Kidney (tissue), 14 donors: Measurements from ENCODE around the gene HOXC5. TPM values are rescaled to one million over a fixed set of nuclear protein-coding genes. Genes with fewer than 3 reads are reported as not detected.

Experiments used
- DNase-seq, 5 donors: peaks; one replicate each; pipeline ENCODE4 v3.0.0-alpha.2; 2013 to 2020
- FAIRE-seq: peaks from 2 replicates; lab custom pipeline; 2012; peaks lifted over from hg19 to GRCh38; lab: Jason Lieb, UNC
- H3K27ac ChIP-seq, 2 donors: one replicate each; pipeline ENCODE4 v1.7.0; 2013; ENCODE audit warnings: low read depth in 2 of 2, low read length in 2 of 2, inconsistent platforms in 1 of 2
- H3K27me3 ChIP-seq: one replicate; pipeline ENCODE4 v1.7.1; 2013; ENCODE audit warnings: low read length, inconsistent platforms; ENCODE audit not compliant: control insufficient read depth, insufficient read depth
- H3K36me3 ChIP-seq, 3 donors: one replicate each; pipeline versions ENCODE4 v1.7.0 to v1.7.1; 2013; ENCODE audit warnings: low read length in 3 of 3, control low read depth in 1 of 3, inconsistent platforms in 1 of 3; ENCODE audit not compliant: insufficient read depth in 3 of 3, control insufficient read depth in 2 of 3
- H3K4me1 ChIP-seq, 3 donors: one replicate each; pipeline versions ENCODE4 v1.7.0 to v1.7.1; 2013; ENCODE audit warnings: low read length in 3 of 3, inconsistent platforms in 1 of 3, low read depth in 1 of 3; ENCODE audit not compliant: control insufficient read depth in 2 of 3, insufficient read depth in 2 of 3
- H3K4me3 ChIP-seq, 3 donors: one replicate each; pipeline versions ENCODE4 v1.7.0 to v1.8.1; 2013; ENCODE audit warnings: low read length in 3 of 3, control low read depth in 1 of 3, inconsistent platforms in 1 of 3
- H3K9ac ChIP-seq, 3 donors: one replicate each; pipeline versions ENCODE4 v1.7.0 to v1.7.1; 2013; ENCODE audit warnings: low read length in 3 of 3, control low read depth in 1 of 3, inconsistent platforms in 1 of 3
- H3K9me3 ChIP-seq, 3 donors: one replicate each; pipeline versions ENCODE4 v1.7.0 to v1.7.1; 2013; ENCODE audit warnings: low read length in 3 of 3, control low read depth in 1 of 3, inconsistent platforms in 1 of 3; ENCODE audit not compliant: control insufficient read depth in 2 of 3, insufficient read depth in 1 of 3
- CTCF ChIP-seq: IDR thresholded peaks from 3 replicates; pipeline ENCODE4 v1.5.1; 2012; ENCODE audit warnings: mild to moderate bottlenecking, moderate library complexity, borderline replicate concordance; ENCODE audit not compliant: insufficient read depth; ENCODE audit errors: extremely low read depth
- intact Hi-C: fragments of 100-400 bp; cut with DNase I; formaldehyde crosslinking; loops from one replicate; pipeline ENCODE4 v1.11.1; 2022
- polyA plus RNA-seq: library from polyadenylated mRNA; stranded (reverse); fragments of 350-450 nt; fragmentation: Illumina TruSeq; extraction: RNeasy Lipid Tissue Mini Kit (QIAGEN cat#74804); gene quantifications from one replicate; pipeline ENCODE4 v1.2.3, GENCODE V29; 2014; ENCODE audit warnings: low read depth, low replicate concordance; ENCODE audit not compliant: insufficient read depth
- total RNA-seq: library from RNA; stranded (reverse); fragmentation: NEBNext Ultra II Directional; extraction: Animal tissue kit (Norgen Biotek cat#: 25700); gene quantifications from one replicate; pipeline ENCODE4 v1.2.1, GENCODE V29; 2021
- donor health status: control.
- donor health status: control.
- donor health status: control.
- donor health status: control.
- donor health status: control.
- donor health status: DM: yes; HTN: yes; CAD: no.
- donor health status: Normal renal cell carcinoma (clear cell type).

HOXC5 gene
- total and polyA plus RNA-seq, 2 donors from 2014 or later, result 0.24 to 4.8 TPM

- no peaks in the 10 kb centered on the region for H3K9me3 ChIP-seq
- FAIRE-seq (no peak), DNase-seq (peak in 4 of 5 donors; percentile 60 to 88 (median 71))
- no peak overlapping the region for H3K9ac ChIP-seq
- TF ChIP-seq CTCF, result no peak
- H3K27me3 ChIP-seq, result peaks cover 4% of the 10 kb centered on the region
- intact Hi-C loops, result no loop called here
- no peaks in the 10 kb centered on the region for H3K36me3 ChIP-seq
- peaks cover 14 to 27% (median 24%) of the 10 kb centered on the region in 3 donors for H3K4me1 ChIP-seq
- peak overlapping the region; percentile 43 to 51 for H3K27ac ChIP-seq
- peak overlapping the region in 1 of 3 donors; percentile 11 for H3K4me3 ChIP-seq
These were observed 10.4 kb downstream of the HOXC5 start for GRCh38 chr12:54042970-54043853.

- intact Hi-C loops, result no loop called here
- no peak for TF ChIP-seq CTCF
- Histone ChIP-seq H3K4me3 (no peak overlapping the region), H3K9me3 (no peaks in the 10 kb centered on the region), H3K36me3 (no peaks in the 10 kb centered on the region), H3K27ac (no peak overlapping the region), H3K4me1 (peaks cover 12 to 17% (median 14%) of the 10 kb centered on the region in 3 donors), H3K27me3 (peaks cover 7% of the 10 kb centered on the region), H3K9ac (no peak overlapping the region)
- no peak for FAIRE-seq
- DNase-seq, result peak in 2 of 5 donors; percentile 22 to 43
These were observed 11.7 kb downstream of the HOXC5 start for GRCh38 chr12:54044425-54045103.

- Histone ChIP-seq H3K27ac (no peak overlapping the region), H3K36me3 (no peaks in the 10 kb centered on the region), H3K4me3 (no peak overlapping the region), H3K4me1 (peaks cover 8 to 9% (median 9%) of the 10 kb centered on the region in 3 donors), H3K27me3 (peaks cover 7% of the 10 kb centered on the region), H3K9ac (no peak overlapping the region), H3K9me3 (no peaks in the 10 kb centered on the region)
- intact Hi-C loops, result no loop called here
- no peak for FAIRE-seq
- peak in 1 of 5 donors; percentile 1 for DNase-seq
- TF ChIP-seq CTCF, result no peak
These were observed 12.6 kb downstream of the HOXC5 start for GRCh38 chr12:54045401-54045800.
